HG03575 (cell line): ENCODE data around the gene RNF32.

Experiments used
- ATAC-seq: cut with Tn5 transposase; IDR thresholded peaks from one replicate; pipeline ENCODE4 v1.9.1; 2021; ENCODE audit not compliant: unreplicated experiment, insufficient number of reproducible peaks, low FRiP score; ENCODE audit errors: extremely low read depth

RNF32 gene

DNA sequence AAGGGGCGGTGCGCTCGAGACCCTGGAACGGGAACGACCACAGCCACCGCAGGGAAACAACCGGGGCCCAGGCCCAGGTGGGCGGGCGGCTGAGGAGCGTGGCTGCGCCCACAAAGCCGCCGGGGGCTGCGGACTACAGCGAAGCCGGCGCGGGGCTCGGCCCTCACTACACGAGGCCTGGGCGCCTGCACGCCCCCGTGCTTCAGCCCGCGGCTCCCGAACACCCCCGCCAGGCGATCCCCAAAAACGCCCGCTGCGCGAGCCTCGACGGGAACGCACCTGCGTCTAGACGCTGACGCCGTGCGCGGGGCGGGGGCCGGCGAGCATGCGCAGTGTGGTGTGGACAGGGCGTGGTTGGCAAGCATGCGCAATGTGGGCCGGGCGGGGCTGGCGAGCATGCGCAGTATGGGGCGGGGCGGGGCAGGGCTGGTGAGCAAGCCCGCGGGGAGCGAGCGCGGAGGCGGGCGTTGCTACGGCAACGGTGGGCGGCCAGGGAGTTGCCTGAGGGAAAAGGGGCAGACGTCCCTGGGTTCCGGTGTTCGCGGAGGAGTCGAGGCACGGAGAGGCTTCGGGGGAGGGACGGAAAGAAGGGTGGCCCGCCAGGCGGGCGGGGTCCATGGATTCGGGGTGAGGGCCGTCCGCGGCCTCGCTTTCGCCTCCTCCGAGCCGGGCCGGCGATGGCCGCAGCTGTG is at the start of gene RNF32:
TSS of gene RNF32 (plus strand) at position 518 of the 692 bp plus-strand sequence. CDS start 3,104 bp downstream, outside the sequence.
- peak; percentile 49 for ATAC-seq

GRCh38 chr7:156592155-156592884 is 48.3 kb upstream of the RNF32 start:
- no peak for ATAC-seq

- no peak for ATAC-seq
Measured at GRCh38 chr7:156594283-156595080, 46.1 kb upstream of the RNF32 start.

- ATAC-seq = no peak
Measured at GRCh38 chr7:156600496-156600895, 40.1 kb upstream of the RNF32 start.

- ATAC-seq = no peak
Measured at GRCh38 chr7:156602283-156602682, 38.3 kb upstream of the RNF32 start.

GRCh38 chr7:156603011-156603410 is 37.6 kb upstream of the RNF32 start:
- no peak for ATAC-seq

GRCh38 chr7:156603629-156604028 is 36.9 kb upstream of the RNF32 start:
- no peak for ATAC-seq

- ATAC-seq = no peak
Measured at GRCh38 chr7:156604311-156604710, 36.3 kb upstream of the RNF32 start.

- ATAC-seq = no peak
Measured at GRCh38 chr7:156604836-156605695, 35.5 kb upstream of the RNF32 start.

GRCh38 chr7:156606135-156606534 is 34.4 kb upstream of the RNF32 start:
- no peak for ATAC-seq

GRCh38 chr7:156606691-156607331 is 33.8 kb upstream of the RNF32 start:
- no peak for ATAC-seq

DNA sequence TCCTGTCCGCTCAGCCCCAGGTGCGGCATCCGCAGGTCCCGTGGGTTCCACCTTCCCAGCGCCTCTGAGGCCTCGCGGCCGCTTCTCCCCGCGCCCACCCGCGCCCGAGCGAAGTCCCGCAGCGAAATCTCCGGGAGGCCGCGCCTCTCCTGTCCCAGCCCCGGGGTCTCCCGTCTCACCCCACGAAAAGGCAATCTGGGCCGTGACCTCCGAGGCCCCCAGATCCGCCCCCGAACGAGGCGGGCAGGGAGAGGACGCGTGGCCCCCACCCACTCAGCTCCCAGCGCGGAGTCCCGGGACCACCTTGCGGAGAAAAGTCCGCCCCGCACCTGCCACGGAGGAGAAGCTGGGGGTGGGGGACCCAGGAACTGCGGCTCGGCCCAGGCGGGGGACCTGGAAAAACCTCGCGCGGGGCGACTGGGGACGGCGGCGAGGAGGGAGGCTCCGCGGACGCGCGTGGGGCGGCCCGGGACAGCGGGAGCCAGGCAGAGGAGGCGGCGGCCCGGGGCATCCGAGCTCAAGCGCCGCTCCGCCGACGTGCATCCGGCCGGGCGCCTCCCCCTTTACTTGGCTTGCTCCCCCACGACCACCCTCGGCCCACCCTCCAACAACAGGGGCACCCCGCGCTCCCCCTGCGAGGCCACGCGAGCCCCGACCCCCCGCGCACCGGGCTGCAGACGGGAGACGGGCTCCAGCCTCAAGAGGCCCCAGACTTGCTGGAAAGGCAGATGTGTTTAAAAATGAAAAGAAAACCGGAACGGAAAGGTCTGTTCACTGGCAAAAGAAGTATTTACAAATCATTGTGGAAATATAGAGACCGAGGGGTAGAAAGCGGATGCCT is 33.0 kb upstream of the RNF32 start:
- no peak for ATAC-seq

DNA sequence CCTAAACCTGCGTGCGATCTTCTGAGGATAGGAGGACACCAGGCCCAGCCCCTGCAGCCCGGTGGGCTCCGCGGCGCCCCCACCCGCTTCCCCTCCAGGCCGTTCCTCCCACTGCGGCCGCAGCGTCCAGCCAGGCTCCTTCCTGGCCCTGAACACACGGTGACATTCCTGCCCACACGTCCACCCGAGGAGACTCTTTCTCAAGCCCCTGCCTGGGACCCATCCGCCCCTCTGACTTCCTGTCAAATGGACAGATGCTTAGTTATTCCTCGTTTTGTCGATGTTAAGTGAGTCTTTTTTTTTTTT is 32.4 kb upstream of the RNF32 start:
- ATAC-seq = no peak

DNA sequence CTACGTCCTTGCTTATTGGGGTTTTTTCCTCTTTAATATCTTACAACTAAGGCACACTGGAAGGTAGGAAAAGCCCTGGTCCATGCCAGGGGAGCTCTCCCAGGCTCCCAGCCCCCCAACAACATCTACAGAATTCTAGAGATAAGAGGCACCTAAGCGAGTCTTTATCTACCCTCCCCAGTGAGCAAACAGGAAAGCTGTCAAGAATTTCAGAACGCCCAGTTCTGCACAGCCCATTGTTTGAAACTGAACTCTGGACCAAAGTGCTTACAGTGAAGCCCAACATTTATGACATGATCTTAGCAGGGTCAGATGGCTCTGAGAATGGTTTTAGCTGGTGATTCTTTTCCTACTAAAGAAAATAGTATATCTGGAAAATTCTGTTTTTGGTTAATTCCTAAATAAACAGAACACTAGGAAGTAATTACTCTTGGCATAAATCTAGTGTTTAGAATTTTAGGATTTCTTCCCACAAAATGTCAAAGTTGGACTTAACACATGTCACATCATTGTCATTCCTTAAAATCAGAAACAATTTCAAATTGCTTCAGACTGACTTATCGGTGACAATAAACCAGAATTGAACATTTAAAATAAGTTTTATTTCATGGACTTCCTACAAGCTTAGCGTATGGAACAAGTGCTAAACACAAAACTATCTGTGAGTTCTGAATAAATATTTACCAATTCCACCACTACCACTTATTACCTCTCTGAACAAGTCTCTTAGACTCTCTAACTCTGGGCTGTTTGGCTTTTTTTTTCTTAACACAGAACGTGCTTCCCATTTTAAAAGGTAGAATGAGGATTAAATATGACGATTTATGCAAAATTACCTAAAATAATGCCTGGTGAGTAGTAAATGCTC is 31.3 kb upstream of the RNF32 start:
- ATAC-seq = no peak

DNA sequence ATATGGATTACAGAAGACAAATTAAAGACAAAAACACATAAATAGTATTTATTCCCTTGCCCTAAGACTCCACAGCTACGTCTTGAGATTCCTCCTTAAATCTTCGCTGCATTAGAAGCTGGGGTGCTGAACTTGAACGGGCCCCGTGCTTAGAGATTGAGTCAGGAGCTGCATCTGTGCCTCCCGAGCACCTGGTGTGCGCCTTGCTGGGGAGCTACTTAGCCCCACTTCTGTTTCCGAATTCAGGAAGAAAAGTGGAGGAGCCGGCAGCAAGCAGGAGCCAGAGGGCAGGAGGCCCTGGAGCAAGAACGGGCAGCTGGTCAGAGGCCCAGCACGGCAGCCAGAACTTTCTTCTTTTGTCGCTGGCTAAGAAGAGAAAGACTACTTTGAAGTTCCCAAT is 30.4 kb upstream of the RNF32 start:
- ATAC-seq = no peak

- ATAC-seq = no peak
Measured at GRCh38 chr7:156610601-156611000, 30.0 kb upstream of the RNF32 start.
